ENCODE results near the gene PSMG3. TPM values are rescaled to one million over a fixed set of nuclear protein-coding genes. Genes with fewer than 3 reads are reported as not detected.
A peak's percentile ranks its signal among the peaks of the same experiment; 100 is the strongest.

The PSMG3 gene
- total and polyA plus RNA-seq, 2 of the 8 experiments (the other 6 are each of a cell fraction or from before 2014, with no cell fraction given), result 30.2 to 62.0 TPM

DNA sequence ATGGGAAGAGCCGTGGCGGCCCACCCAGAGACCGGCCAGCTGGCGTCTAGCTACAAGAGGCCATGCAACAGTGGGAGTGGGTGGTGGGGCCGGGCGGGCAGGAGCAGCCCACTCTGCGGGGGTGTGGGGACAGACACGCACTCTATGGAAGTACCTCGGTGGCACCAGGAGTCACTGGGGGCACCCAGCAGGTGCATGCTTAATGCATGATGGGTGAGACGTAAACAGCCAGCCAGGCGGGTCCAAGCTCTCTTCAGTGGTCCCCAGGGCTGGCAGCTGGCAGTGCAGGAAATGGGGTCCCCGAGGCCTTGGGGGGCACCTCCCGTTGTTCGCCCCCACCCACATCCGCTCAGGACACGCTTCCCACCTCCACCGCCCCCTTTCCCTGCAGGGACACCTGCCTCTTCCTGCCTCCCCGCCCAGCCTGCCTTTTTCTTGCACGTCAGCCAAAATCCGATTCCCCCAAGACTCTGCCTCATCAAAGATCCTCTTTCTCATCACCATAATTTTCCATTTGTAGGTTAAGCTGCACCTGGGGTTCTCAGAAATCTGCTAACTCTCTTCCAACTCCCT lies 22.6 kb upstream of the PSMG3 start:
- no peaks in the 10 kb centered on the region for H3K79me1 ChIP-seq (ENCODE audit: low read depth, low read length)
- H2BK12ac ChIP-seq (ENCODE audit: low read depth, low read length), result no peak overlapping the region
- H3K4ac ChIP-seq (replicated peaks; ENCODE audit: insufficient read length, low read depth, low read length), result no peak overlapping the region
- ChIA-PET CTCF (ENCODE audit: partially characterized antibody) (interaction anchor here (0.9 to 1.5 kb wide), 5 partner anchors 11 to 175 kb away, joined by 3 to 5 read pairs (median 4); no protein-coding TSS in a partner anchor), POLR2A (ENCODE audit: partially characterized antibody) (interaction anchor here (0.8 kb wide), 1 partner anchor 70 kb away, joined by 3 read pairs; no protein-coding TSS in a partner anchor)
- H2BK15ac ChIP-seq (ENCODE audit: low read length), result 0 out of 2 replicates have a peak overlapping the region, but pooled peaks have one; percentile 67
- H3K27me3 ChIP-seq (replicated peaks in 1 of 4; ENCODE audit: control insufficient read depth in 3 of 4, extremely low read depth in 1 of 4, insufficient read depth in 3 of 4, low read length in 3 of 4), result 0 out of 7 replicates have a peak, but pooled peaks cover 0 to 2% (median 0%) of the 10 kb centered on the region in 4 experiments
- H4K20me1 ChIP-seq (replicated peaks in 1 of 2; ENCODE audit: control insufficient read depth in 1 of 2, insufficient read depth in 2 of 2, low read length in 2 of 2), result peaks cover 0 to 4% of the 10 kb centered on the region in 2 experiments
- no peak overlapping the region for H3K56ac ChIP-seq (replicated peaks; ENCODE audit: insufficient read length, low read depth, low read length)
- no peak for DNase-seq (ENCODE audit: low read depth in 1 of 2, low spot score in 2 of 2)
- peaks cover 15% of the 10 kb centered on the region; the same call in 1 of the 2 replicates for H3K23me2 ChIP-seq (ENCODE audit: low read depth, low read length)
- H4K91ac ChIP-seq (replicated peaks; ENCODE audit: insufficient read length, low read length), result no peak overlapping the region
- no peaks in the 10 kb centered on the region for H3K36me3 ChIP-seq (ENCODE audit: control insufficient read depth in 2 of 4, insufficient read depth in 4 of 4, low read length in 3 of 4)
- no peak for TF ChIP-seq RNF2 (IDR thresholded peaks at IDR 0.05; ENCODE audit: borderline replicate concordance, low read depth, low read length, missing control alignments, poor library complexity, severe bottlenecking)
- TF ChIP-seq, protein P1, sequence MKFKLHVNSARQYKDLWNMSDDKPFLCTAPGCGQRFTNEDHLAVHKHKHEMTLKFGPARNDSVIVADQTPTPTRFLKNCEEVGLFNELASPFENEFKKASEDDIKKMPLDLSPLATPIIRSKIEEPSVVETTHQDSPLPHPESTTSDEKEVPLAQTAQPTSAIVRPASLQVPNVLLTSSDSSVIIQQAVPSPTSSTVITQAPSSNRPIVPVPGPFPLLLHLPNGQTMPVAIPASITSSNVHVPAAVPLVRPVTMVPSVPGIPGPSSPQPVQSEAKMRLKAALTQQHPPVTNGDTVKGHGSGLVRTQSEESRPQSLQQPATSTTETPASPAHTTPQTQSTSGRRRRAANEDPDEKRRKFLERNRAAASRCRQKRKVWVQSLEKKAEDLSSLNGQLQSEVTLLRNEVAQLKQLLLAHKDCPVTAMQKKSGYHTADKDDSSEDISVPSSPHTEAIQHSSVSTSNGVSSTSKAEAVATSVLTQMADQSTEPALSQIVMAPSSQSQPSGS (IDR thresholded peaks at IDR 0.05; ENCODE audit: low read length), result no peak
- TF ChIP-seq RAD21 (IDR thresholded peaks at IDR 0.05 in 1 of 2, conservative IDR thresholded peaks at IDR 0.05 in 1 of 2; ENCODE audit: low read depth in 2 of 2, low read length in 2 of 2), result no peak
- no peak overlapping the region for H3K23ac ChIP-seq (ENCODE audit: insufficient read length)
- no peaks in the 10 kb centered on the region for H3K4me1 ChIP-seq (replicated peaks in 1 of 4; ENCODE audit: control insufficient read depth in 3 of 4, insufficient read depth in 4 of 4, low read length in 3 of 4)
- WGBS, 2 experiments (ENCODE audit: extremely low coverage in 1 of 2, insufficient coverage in 1 of 2, insufficient read length in 1 of 2, insufficient replicate concordance in 2 of 2, low coverage in 1 of 2, low lambda C conversion rate in 2 of 2, missing lambda C conversion rate in 1 of 2), result 86% methylated on average over 17 of the region's 20 CpGs; no CpG with 5 or more reads in 1 of the 2 experiments
- peaks cover 4 to 5% of the 10 kb centered on the region in 2 experiments; a peak in 2 of 4 replicates for H3K9me3 ChIP-seq (ENCODE audit: insufficient read depth in 2 of 2, low read depth in 1 of 2, low read length in 1 of 2)
- no peak overlapping the region for H3K18ac ChIP-seq (ENCODE audit: extremely low read depth, low read length)
- H2BK20ac ChIP-seq (ENCODE audit: low read length), result no peak overlapping the region
- H2AFZ ChIP-seq (ENCODE audit: low read length), result no peak overlapping the region
- FAIRE-seq, result no peak
- no peak overlapping the region for H3K27ac ChIP-seq (ENCODE audit: low read depth, low read length)
- no peak overlapping the region for H3K9ac ChIP-seq (replicated peaks in 1 of 4; ENCODE audit: extremely low read depth in 1 of 4, low read depth in 3 of 4, low read length in 3 of 4)
- no peak overlapping the region for H4K8ac ChIP-seq (ENCODE audit: extremely low read depth, insufficient read depth, low read length)
- H2BK120ac ChIP-seq (replicated peaks; ENCODE audit: low read depth, low read length), result no peak overlapping the region
- H2AK5ac ChIP-seq (ENCODE audit: low read depth, low read length), result no peak overlapping the region
- H3K79me2 ChIP-seq (ENCODE audit: control insufficient read depth in 1 of 2, insufficient read depth in 2 of 2, low read length in 2 of 2), result no peaks in the 10 kb centered on the region
- H2BK5ac ChIP-seq (ENCODE audit: low read depth, low read length), result no peak overlapping the region
- no peak overlapping the region for H4K5ac ChIP-seq (ENCODE audit: insufficient read length, low read depth, low read length)
- H3K4me2 ChIP-seq (ENCODE audit: insufficient read depth in 1 of 2, low read depth in 2 of 2, low read length in 2 of 2), result no peak overlapping the region
- H3K4me3 ChIP-seq (ENCODE audit: extremely low read depth in 1 of 4, insufficient read depth in 2 of 4, low read depth in 3 of 4, low read length in 4 of 4), result no peak overlapping the region
- H3K14ac ChIP-seq (ENCODE audit: insufficient read length), result no peak overlapping the region
